BJ (cell line): ENCODE measurements around the gene PTPN7. TPM values are rescaled to one million over a fixed set of nuclear protein-coding genes. Genes with fewer than 3 reads are reported as not detected.

Source experiments
- CTCF ChIA-PET: fragments of 350-600 bp; formaldehyde crosslinking; extraction: SDS; loops from one replicate; lab custom pipeline; 2021; ENCODE audit warnings: antibody characterized with exemption, inconsistent platforms; lab: Yijun Ruan, JAX
- POLR2A ChIA-PET: fragments of 300-600 bp; sonication (Branson Sonifier 250); formaldehyde crosslinking; extraction: SDS; loops from one replicate; lab custom pipeline; 2021; ENCODE audit warnings: antibody characterized with exemption; lab: Charles Lee
- DNase-seq: peaks from one replicate; pipeline ENCODE4 v3.0.0-alpha.2; 2011; ENCODE audit warnings: low read depth
- H3K27me3 ChIP-seq: 2 replicates; pipeline ENCODE4 v1.6.0; 2011; ENCODE audit warnings: low read length; ENCODE audit not compliant: control insufficient read depth, insufficient read depth
- H3K36me3 ChIP-seq: 2 replicates; pipeline ENCODE4 v1.5.1; 2011; ENCODE audit warnings: low read length; ENCODE audit not compliant: control insufficient read depth, insufficient read depth
- H3K4me3 ChIP-seq: 2 replicates; pipeline ENCODE4 v1.5.1; 2011; ENCODE audit warnings: low read depth, mild to moderate bottlenecking, control low read depth, low read length
- CTCF ChIP-seq: IDR thresholded peaks from 2 replicates; pipeline ENCODE4 v1.5.1; 2011; ENCODE audit warnings: low read depth, mild to moderate bottlenecking, control low read depth, inconsistent platforms, low read length, moderate library complexity; ENCODE audit not compliant: insufficient read depth
- polyA plus RNA-seq: library from polyadenylated mRNA; depleted of rRNA; stranded (reverse); fragments of >200 nt; gene quantifications from 2 replicates; pipeline ENCODE4 v1.2.3, GENCODE V29; 2011

PTPN7 gene
- polyA plus RNA-seq, 1 experiment = not detected

GRCh38 chr1:202152399-202152798 lies 8.0 kb downstream of the PTPN7 start:
- no peak for DNase-seq
- no peak for TF ChIP-seq CTCF
- Histone ChIP-seq H3K4me3 (no peak overlapping the region), H3K27me3 (peaks cover 9% of the 10 kb centered on the region; the same call in 1 of the 2 replicates), H3K36me3 (no peaks in the 10 kb centered on the region)
- CTCF ChIA-PET = interaction anchor here (1.6 kb wide), 1 partner anchor 17 kb away, joined by 5 read pairs; no protein-coding TSS in a partner anchor
- POLR2A ChIA-PET = no interaction called here

- no peaks in the 10 kb centered on the region for H3K36me3 ChIP-seq
- H3K27me3 ChIP-seq = peaks cover 13% of the 10 kb centered on the region
- ChIA-PET CTCF (interaction anchor here (1.6 kb wide), 1 partner anchor 16 kb away, joined by 5 read pairs; no protein-coding TSS in a partner anchor), POLR2A (no interaction called here)
- no peak for DNase-seq
- H3K4me3 ChIP-seq = no peak overlapping the region
- TF ChIP-seq CTCF = no peak
These were observed 9.4 kb downstream of the PTPN7 start for GRCh38 chr1:202151045-202151444.

GRCh38 chr1:202150602-202151001 lies 9.8 kb downstream of the PTPN7 start:
- DNase-seq = no peak
- H3K4me3 ChIP-seq = no peak overlapping the region
- CTCF ChIA-PET = interaction anchor here (1.6 kb wide), 1 partner anchor 15 kb away, joined by 5 read pairs; no protein-coding TSS in a partner anchor
- POLR2A ChIA-PET = no interaction called here
- no peak for TF ChIP-seq CTCF
- no peaks in the 10 kb centered on the region for H3K36me3 ChIP-seq
- H3K27me3 ChIP-seq = peaks cover 13% of the 10 kb centered on the region

GRCh38 chr1:202150187-202150586 lies 10.2 kb downstream of the PTPN7 start:
- H3K27me3 ChIP-seq = peaks cover 13% of the 10 kb centered on the region
- CTCF ChIA-PET = no interaction called here
- no peak for DNase-seq
- POLR2A ChIA-PET = no interaction called here
- TF ChIP-seq CTCF = no peak
- no peak overlapping the region for H3K4me3 ChIP-seq
- no peaks in the 10 kb centered on the region for H3K36me3 ChIP-seq

- TF ChIP-seq CTCF = no peak
- peaks cover 13% of the 10 kb centered on the region for H3K27me3 ChIP-seq
- H3K4me3 ChIP-seq = no peak overlapping the region
- H3K36me3 ChIP-seq = no peaks in the 10 kb centered on the region
- DNase-seq = no peak
- ChIA-PET POLR2A (no interaction called here), CTCF (no interaction called here)
These were observed 10.8 kb downstream of the PTPN7 start for GRCh38 chr1:202149566-202149965.
